RWPE2 (cell line): ENCODE measurements around the gene PHACTR1.

Source experiments
- ATAC-seq: fragments of 200-7000 bp; cut with Tn5 transposase; 3 replicates; pipeline ENCODE4 v1.9.1; 2021; ENCODE audit warnings: low read depth
- DNase-seq: peaks from one replicate; pipeline ENCODE4 v3.0.0-alpha.2; 2020; ENCODE audit warnings: low spot score
- H3K27ac ChIP-seq: fragments of 450-650 bp; 2 replicates; pipeline ENCODE4 v1.5.1; 2017; ENCODE audit warnings: mild to moderate bottlenecking; ENCODE audit not compliant: poor library complexity, severe bottlenecking
- H3K27me3 ChIP-seq: fragments of 250-450 bp; sonication (Bioruptor Pico); 2 replicates; pipeline ENCODE4 v1.5.1; 2021; ENCODE audit warnings: mild to moderate bottlenecking, moderate library complexity; ENCODE audit not compliant: insufficient read depth, poor library complexity, severe bottlenecking
- H3K36me3 ChIP-seq: fragments of 250-450 bp; sonication (Bioruptor Pico); 2 replicates; pipeline ENCODE4 v1.5.1; 2020; ENCODE audit warnings: low read depth, mild to moderate bottlenecking, moderate library complexity
- H3K4me1 ChIP-seq: fragments of 250-450 bp; sonication (Bioruptor Pico); 2 replicates; pipeline ENCODE4 v1.5.1; 2021; ENCODE audit warnings: mild to moderate bottlenecking, moderate library complexity; ENCODE audit not compliant: insufficient read depth, poor library complexity, severe bottlenecking
- H3K4me3 ChIP-seq: fragments of 250-450 bp; sonication (Bioruptor Pico); 2 replicates; pipeline ENCODE4 v1.5.1; 2021; ENCODE audit warnings: mild to moderate bottlenecking, moderate library complexity; ENCODE audit not compliant: severe bottlenecking
- H3K9me3 ChIP-seq: fragments of 250-450 bp; sonication (Bioruptor Pico); 2 replicates; pipeline ENCODE4 v1.5.1; 2021; ENCODE audit warnings: mild to moderate bottlenecking, moderate library complexity; ENCODE audit not compliant: severe bottlenecking
- TF ChIP-seq, protein P1 (sequence below): fragments of 450-650 bp; IDR thresholded peaks from one replicate; pipeline ENCODE4 v1.5.1; 2017; ENCODE audit warnings: mild to moderate bottlenecking, moderate library complexity; ENCODE audit not compliant: poor library complexity, severe bottlenecking

PHACTR1 gene

DNA sequence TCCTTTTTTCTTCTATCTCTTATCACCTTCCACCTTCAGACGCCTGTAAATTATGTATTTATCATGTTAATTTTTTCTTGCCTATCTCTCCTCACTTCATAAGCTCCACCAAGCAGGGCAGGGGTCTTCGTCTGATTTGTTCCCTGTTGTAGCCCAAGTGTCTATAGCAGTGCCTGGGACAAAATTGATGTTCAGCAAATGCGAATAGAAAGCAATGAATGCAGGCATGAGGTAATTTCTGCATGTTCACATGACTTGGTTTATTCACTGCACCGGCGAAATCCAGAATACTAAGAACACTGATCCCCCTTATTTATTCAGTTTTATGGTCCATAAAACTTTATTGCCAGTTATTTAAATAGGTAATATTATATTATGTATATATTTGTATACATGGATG, 449.7 kb downstream of the PHACTR1 start:
- no peaks in the 10 kb centered on the region for H3K9me3 ChIP-seq
- H3K4me3 ChIP-seq, result no peak overlapping the region
- DNase-seq (no peak), ATAC-seq (no peak)
- H3K27me3 ChIP-seq, result peaks cover 23% of the 10 kb centered on the region
- no peaks in the 10 kb centered on the region for H3K4me1 ChIP-seq
- no peak overlapping the region for H3K27ac ChIP-seq
- no peaks in the 10 kb centered on the region for H3K36me3 ChIP-seq
- TF ChIP-seq, protein P1, sequence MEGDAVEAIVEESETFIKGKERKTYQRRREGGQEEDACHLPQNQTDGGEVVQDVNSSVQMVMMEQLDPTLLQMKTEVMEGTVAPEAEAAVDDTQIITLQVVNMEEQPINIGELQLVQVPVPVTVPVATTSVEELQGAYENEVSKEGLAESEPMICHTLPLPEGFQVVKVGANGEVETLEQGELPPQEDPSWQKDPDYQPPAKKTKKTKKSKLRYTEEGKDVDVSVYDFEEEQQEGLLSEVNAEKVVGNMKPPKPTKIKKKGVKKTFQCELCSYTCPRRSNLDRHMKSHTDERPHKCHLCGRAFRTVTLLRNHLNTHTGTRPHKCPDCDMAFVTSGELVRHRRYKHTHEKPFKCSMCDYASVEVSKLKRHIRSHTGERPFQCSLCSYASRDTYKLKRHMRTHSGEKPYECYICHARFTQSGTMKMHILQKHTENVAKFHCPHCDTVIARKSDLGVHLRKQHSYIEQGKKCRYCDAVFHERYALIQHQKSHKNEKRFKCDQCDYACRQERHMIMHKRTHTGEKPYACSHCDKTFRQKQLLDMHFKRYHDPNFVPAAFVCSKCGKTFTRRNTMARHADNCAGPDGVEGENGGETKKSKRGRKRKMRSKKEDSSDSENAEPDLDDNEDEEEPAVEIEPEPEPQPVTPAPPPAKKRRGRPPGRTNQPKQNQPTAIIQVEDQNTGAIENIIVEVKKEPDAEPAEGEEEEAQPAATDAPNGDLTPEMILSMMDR, result no peak

DNA sequence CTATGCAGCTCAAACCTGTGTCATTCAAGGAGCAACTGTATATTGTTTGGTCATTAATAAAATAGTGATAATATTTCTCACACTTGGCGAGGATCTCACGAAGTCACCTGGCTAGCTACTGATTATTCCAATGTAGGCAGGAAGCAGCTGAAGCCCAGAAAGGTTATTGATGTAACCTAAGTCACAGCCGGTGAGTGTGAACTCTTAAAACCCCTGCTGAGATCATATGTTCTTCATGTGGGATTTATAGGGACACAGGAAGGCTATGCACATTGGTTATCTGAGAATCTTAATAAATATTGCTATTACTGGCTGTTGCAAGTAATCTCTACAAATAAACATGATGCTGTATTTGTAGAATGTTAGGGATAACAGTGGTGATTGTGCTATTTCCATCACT, 450.3 kb downstream of the PHACTR1 start:
- DNase-seq, result no peak
- Histone ChIP-seq H3K36me3 (no peaks in the 10 kb centered on the region), H3K4me3 (no peak overlapping the region), H3K4me1 (no peaks in the 10 kb centered on the region), H3K9me3 (no peaks in the 10 kb centered on the region), H3K27ac (no peak overlapping the region), H3K27me3 (peaks cover 23% of the 10 kb centered on the region)
- no peak for ATAC-seq
- TF ChIP-seq, protein P1, result no peak

DNA sequence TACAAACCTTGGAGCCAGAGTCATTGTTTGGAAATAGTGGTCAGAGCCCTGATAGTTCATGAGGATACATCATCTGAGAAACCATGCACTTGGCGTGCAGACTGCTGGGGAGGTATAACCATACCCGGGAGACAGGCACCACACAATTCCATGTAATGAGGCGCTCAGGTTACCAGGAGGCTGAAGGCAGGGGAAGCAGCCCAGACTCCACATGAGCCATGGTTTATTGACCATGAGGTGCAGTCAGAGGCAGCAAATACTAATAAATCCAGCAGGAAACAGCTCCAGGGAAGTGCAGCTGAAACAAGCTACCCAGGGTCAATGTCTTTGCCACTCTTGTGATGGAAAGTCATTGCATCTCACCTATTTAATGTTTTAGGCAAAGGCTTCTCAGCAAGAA, 455.7 kb downstream of the PHACTR1 start:
- no peaks in the 10 kb centered on the region for H3K4me1 ChIP-seq
- no peak for ATAC-seq

DNA sequence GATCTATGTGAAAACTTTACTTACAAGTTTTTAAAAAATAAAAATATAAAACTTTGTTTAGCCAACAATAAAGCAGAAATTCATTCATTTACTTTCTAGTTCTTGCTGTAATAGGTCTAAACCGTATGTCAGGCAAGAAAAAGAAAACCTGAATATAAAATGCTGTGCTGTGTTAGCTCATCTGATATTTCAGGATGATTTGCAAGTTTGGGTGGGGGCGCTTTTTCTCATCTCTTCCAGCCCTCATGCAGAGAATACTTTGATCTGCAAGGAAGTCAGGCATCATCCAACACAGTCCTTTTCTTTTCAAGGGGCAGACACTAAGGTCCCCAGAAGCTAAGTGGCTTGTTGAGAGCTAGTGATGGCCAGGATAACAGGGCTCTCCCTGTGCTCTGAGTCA, 458.5 kb downstream of the PHACTR1 start:
- DNase-seq, result no peak
- TF ChIP-seq, protein P1, result no peak
- Histone ChIP-seq H3K4me3 (no peak overlapping the region), H3K36me3 (no peaks in the 10 kb centered on the region), H3K27me3 (no peaks in the 10 kb centered on the region), H3K9me3 (no peaks in the 10 kb centered on the region), H3K4me1 (no peaks in the 10 kb centered on the region), H3K27ac (no peak overlapping the region)
- no peak for ATAC-seq

More for the DNA sequence above, 455.7 kb downstream of the PHACTR1 start:
- H3K27me3 ChIP-seq, result peaks cover 10% of the 10 kb centered on the region
- TF ChIP-seq, protein P1, result no peak
- no peak for DNase-seq
- no peak overlapping the region for H3K27ac ChIP-seq
- no peak overlapping the region for H3K4me3 ChIP-seq
- H3K36me3 ChIP-seq, result no peaks in the 10 kb centered on the region
- H3K9me3 ChIP-seq, result no peaks in the 10 kb centered on the region

DNA sequence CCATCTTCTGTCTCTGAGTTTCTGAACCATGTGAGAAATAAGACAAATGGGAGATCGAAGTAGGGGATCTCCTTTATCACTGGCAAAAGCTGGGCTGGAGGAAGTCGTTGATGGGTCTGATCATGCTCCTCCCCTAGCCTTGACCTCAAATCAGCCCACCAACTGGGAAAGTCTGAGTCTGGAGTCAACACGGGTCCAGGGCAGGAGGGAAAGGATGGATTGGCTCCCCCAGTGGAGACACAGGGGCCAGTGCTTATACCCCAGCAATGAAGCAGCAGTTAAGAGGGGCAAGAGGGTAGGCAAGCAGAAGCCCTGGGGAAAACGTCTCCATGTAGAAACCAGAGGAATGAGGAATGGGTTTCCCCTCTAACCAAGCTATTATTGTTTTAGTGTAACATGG, 459.2 kb downstream of the PHACTR1 start:
- no peak for DNase-seq
- TF ChIP-seq, protein P1, result no peak
- H3K4me3 ChIP-seq, result no peak overlapping the region
- H3K27me3 ChIP-seq, result no peaks in the 10 kb centered on the region
- ATAC-seq, result no peak
- no peaks in the 10 kb centered on the region for H3K9me3 ChIP-seq
- H3K36me3 ChIP-seq, result no peaks in the 10 kb centered on the region
- H3K27ac ChIP-seq, result no peak overlapping the region
- no peaks in the 10 kb centered on the region for H3K4me1 ChIP-seq
